Urinary bladder (tissue), 4 donors: ENCODE measurements around the gene MMD2. TPM values are rescaled to one million over a fixed set of nuclear protein-coding genes. Genes with fewer than 3 reads are reported as not detected.

Experiments used
- DNase-seq: peaks from one replicate; pipeline ENCODE4 v3.0.0-alpha.2; 2015; ENCODE audit errors: extremely low spot score
- H3K27ac ChIP-seq: one replicate; pipeline ENCODE4 v1.5.1; 2013; ENCODE audit warnings: low read depth, mild to moderate bottlenecking, moderate library complexity
- H3K36me3 ChIP-seq: one replicate; pipeline ENCODE4 v1.6.1; 2013; ENCODE audit warnings: mild to moderate bottlenecking, moderate library complexity; ENCODE audit not compliant: insufficient read depth
- H3K4me1 ChIP-seq: one replicate; pipeline ENCODE4 v1.6.1; 2013; ENCODE audit warnings: mild to moderate bottlenecking, moderate library complexity; ENCODE audit not compliant: insufficient read depth
- H3K4me3 ChIP-seq: one replicate; pipeline ENCODE4 v1.5.1; 2013; ENCODE audit warnings: low read depth, low read length
- WGBS: extraction: QIAGEN DNeasy Blood & Tissue Kit; methylation state at CpG from one replicate; pipeline ENCODE4 v1.1.7; 2013; 5-methylcytosine and 5-hydroxymethylcytosine counted together
- polyA plus RNA-seq: library from polyadenylated mRNA; stranded (reverse); fragments of 200-250 nt; gene quantifications from one replicate; pipeline ENCODE4 v1.2.3, GENCODE V29; 2013
- small RNA-seq: library from RNA; depleted of rRNA; stranded (forward); fragments of <200 nt; gene quantifications from one replicate; pipeline ENCODE3, GENCODE V24; 2014
- total RNA-seq: library from RNA; depleted of rRNA; stranded (reverse); fragments of >200 nt; gene quantifications from one replicate; pipeline ENCODE4 v1.2.3, GENCODE V29; 2014
- donor health status: healthy with polysubstance abuse.
- donor health status: healthy.

Gene MMD2
- total and polyA plus RNA-seq, 2 donors, result 0.11 TPM; not detected in 1

DNA sequence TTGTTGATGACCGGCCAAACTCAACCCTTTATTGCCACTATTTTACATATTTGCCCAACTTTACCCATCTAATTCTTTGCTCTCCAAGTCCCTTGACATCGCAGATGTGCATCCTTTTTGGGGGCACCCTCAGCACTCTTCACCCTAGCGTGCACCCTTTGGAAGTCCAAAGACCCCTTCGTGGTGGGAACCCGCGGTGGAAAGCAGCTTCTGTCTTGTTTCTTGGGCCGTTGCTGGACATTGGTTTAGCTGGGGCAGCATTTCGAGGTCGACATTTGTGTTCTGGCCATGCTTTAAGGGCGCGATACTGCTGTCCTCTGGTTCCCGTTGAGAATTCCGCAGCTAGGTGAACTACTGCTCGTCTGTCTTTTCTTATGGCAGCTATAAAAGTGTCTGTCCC, 96.8 kb downstream of the MMD2 start:
- peak overlapping the region; percentile 24 for H3K4me3 ChIP-seq
- H3K36me3 ChIP-seq, result no peaks in the 10 kb centered on the region
- no peak for DNase-seq
- no peaks in the 10 kb centered on the region for H3K4me1 ChIP-seq
- 87% methylated on average over 14 of the region's 14 CpGs for WGBS
- no peak overlapping the region for H3K27ac ChIP-seq

DNA sequence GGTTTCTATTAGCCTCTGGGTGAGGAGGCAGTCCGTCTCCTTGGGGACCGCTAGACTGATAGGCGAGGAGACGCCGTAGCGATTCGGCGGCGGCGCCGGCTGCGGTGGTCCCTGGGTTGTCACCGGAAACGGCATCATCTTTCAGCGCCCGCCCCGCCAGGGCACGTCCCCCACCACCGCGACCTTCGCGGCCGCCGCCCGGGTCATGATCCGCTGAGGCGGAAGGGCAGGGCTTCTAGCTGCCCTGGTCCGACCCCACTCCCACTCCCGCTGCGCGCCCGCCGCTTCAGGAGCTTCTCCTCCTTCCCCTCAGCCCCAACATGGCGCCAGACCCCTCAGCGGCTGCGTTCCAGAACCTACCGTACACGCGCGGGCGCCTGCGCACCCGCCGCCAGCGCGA, 97.3 kb downstream of the MMD2 start, which contains the start of gene PAPOLB:
Gene PAPOLB (minus strand): TSS at position 358 of the 400 bp plus-strand sequence. CDS start 220 bp downstream, at position 138.
- Histone ChIP-seq H3K4me1 (no peaks in the 10 kb centered on the region), H3K4me3 (peak within 1 kb of the TSS; percentile 24), H3K27ac (no peak within 1 kb of the TSS), H3K36me3 (no peaks in the 10 kb centered on the region)
- no peak for DNase-seq
- WGBS, result 26% methylated on average over 46 of the region's 46 CpGs

- WGBS, result 89% methylated on average over 11 of the region's 11 CpGs
- no peak for DNase-seq
- H3K4me1 ChIP-seq, result no peaks in the 10 kb centered on the region
- H3K27ac ChIP-seq, result no peak overlapping the region
- H3K4me3 ChIP-seq, result no peak overlapping the region
- H3K36me3 ChIP-seq, result no peaks in the 10 kb centered on the region
These were observed 97.8 kb downstream of the MMD2 start for GRCh38 chr7:4861227-4861626.

GRCh38 chr7:4857189-4857588, 101.8 kb downstream of the MMD2 start:
- no peak for DNase-seq
- no peak overlapping the region for H3K4me3 ChIP-seq
- WGBS, result 69% methylated on average over 3 of the region's 3 CpGs
- H3K27ac ChIP-seq, result no peak overlapping the region
- H3K4me1 ChIP-seq, result no peaks in the 10 kb centered on the region
- no peaks in the 10 kb centered on the region for H3K36me3 ChIP-seq

DNA sequence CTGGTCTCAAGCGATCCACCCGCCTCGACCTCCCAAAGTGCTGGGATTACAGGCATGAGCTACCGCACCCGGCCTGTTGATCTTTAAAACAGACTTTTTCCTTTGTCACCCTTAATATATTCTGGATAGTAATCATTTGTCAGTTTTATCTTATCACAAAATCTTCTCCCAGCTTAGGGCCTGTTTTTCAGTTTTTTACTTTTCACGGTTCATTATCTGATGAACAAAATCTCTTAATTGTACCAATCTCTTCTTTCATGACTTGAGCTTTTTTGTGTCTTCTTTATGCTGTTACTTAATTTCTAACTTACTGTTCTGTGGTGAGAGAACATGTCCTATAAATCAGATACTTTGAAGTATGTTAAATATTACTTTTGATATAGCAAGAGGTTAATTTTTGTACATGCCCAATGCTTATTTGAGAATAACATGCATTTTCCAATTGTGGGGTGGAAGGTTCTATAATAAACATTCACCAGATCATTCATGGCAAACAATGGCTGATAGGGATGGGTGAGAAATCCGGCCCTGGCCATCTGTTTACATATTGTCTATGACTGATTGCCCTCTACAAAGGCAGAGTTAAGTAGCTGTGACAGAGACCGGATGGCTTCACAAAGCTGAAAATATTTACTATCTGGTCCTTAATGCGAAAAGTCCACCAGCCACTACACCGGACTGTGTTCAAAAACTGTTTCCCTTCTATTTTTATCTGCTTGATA, 102.5 kb downstream of the MMD2 start:
- Histone ChIP-seq H3K36me3 (no peaks in the 10 kb centered on the region), H3K4me3 (no peak overlapping the region), H3K27ac (no peak overlapping the region), H3K4me1 (no peaks in the 10 kb centered on the region)
- WGBS, result 76% methylated on average over 10 of the region's 10 CpGs
- no peak for DNase-seq

Small RNAs within 50 kb of the gene (small RNA-seq; reads per million reads assigned to genes)
- not detected for gene AC092032.1

Other genes with a start within 250 kb of the MMD2 start
- 15.8 TPM for gene AP5Z1, start 183.6 kb downstream of the MMD2 start, total RNA-seq
- gene AP5Z1, start 183.6 kb downstream of the MMD2 start, polyA plus RNA-seq, result 29.3 TPM
- gene PAPOLB, start 97.2 kb downstream of the MMD2 start, total RNA-seq, result 2.2 TPM
- gene PAPOLB, start 97.2 kb downstream of the MMD2 start, polyA plus RNA-seq, result 0.04 TPM
- gene RADIL, start 75.5 kb downstream of the MMD2 start, total RNA-seq, result 4.9 TPM
- gene RADIL, start 75.5 kb downstream of the MMD2 start, polyA plus RNA-seq, result 8.0 TPM
- 24.5 TPM for gene RBAK, start 86.7 kb upstream of the MMD2 start, total RNA-seq
- 5.4 TPM for gene RBAK, start 86.7 kb upstream of the MMD2 start, polyA plus RNA-seq
- 36.9 TPM for gene WIPI2, start 231.0 kb upstream of the MMD2 start, total RNA-seq
- 43.6 TPM for gene WIPI2, start 231.0 kb upstream of the MMD2 start, polyA plus RNA-seq